H9 (cell line): Measurements from ENCODE around the gene TOR1AIP1. TPM values are rescaled to one million over a fixed set of nuclear protein-coding genes. Genes with fewer than 3 reads are reported as not detected.

Experiments used
- DNase-seq: peaks from one replicate; pipeline ENCODE4 v3.0.0-alpha.2; 2017
- H2AFZ ChIP-seq: one replicate; pipeline ENCODE4 v1.6.1; 2013; ENCODE audit warnings: mild to moderate bottlenecking, low read length, control low read depth, moderate library complexity
- H2AK5ac ChIP-seq: 2 replicates; pipeline ENCODE4 v1.6.1; 2013; ENCODE audit warnings: low read length, control low read depth, mixed read lengths; ENCODE audit not compliant: insufficient read length
- H2BK120ac ChIP-seq: one replicate; pipeline ENCODE4 v1.6.1; 2013; ENCODE audit warnings: low read depth, mild to moderate bottlenecking, low read length, control low read depth, inconsistent platforms; ENCODE audit not compliant: poor library complexity, severe bottlenecking
- H2BK12ac ChIP-seq: 2 replicates; pipeline ENCODE4 v1.6.1; 2013; ENCODE audit warnings: low read length, control low read depth, mixed read lengths, low read depth; ENCODE audit not compliant: insufficient read length
- H2BK15ac ChIP-seq: 2 replicates; pipeline ENCODE4 v1.6.1; 2013; ENCODE audit warnings: low read depth, low read length, control low read depth
- H2BK20ac ChIP-seq: one replicate; pipeline ENCODE4 v1.6.1; 2013; ENCODE audit warnings: low read depth, mild to moderate bottlenecking, low read length, control low read depth, inconsistent platforms; ENCODE audit not compliant: poor library complexity, severe bottlenecking
- H2BK5ac ChIP-seq: 2 replicates; pipeline ENCODE4 v1.6.1; 2013; ENCODE audit warnings: low read length, control low read depth, mixed read lengths; ENCODE audit not compliant: insufficient read length
- H3K14ac ChIP-seq: 2 replicates; pipeline ENCODE4 v1.6.1; 2013; ENCODE audit warnings: low read length, control low read depth; ENCODE audit not compliant: insufficient read depth
- H3K18ac ChIP-seq: 2 replicates; pipeline ENCODE4 v1.6.1; 2013; ENCODE audit warnings: low read depth, mild to moderate bottlenecking, mixed read lengths, low read length, control low read depth; ENCODE audit not compliant: insufficient read length
- H3K23ac ChIP-seq: 2 replicates; pipeline ENCODE4 v1.6.1; 2013; ENCODE audit warnings: low read length, control low read depth, mixed read lengths, low read depth; ENCODE audit not compliant: insufficient read length
- H3K23me2 ChIP-seq: 2 replicates; pipeline ENCODE4 v1.6.1; 2013; ENCODE audit warnings: low read depth, mild to moderate bottlenecking, mixed read lengths, low read length, control low read depth; ENCODE audit not compliant: insufficient read length, poor library complexity, severe bottlenecking
- H3K27ac ChIP-seq: 2 replicates; pipeline ENCODE4 v1.5.1; 2013; ENCODE audit warnings: low read length, control low read depth, mixed read lengths, low read depth; ENCODE audit not compliant: insufficient read length
- H3K27me3 ChIP-seq: 2 replicates; pipeline ENCODE4 v1.6.1; 2013; ENCODE audit warnings: low read length, control low read depth, inconsistent platforms; ENCODE audit not compliant: insufficient read depth
- H3K4ac ChIP-seq: 2 replicates; pipeline ENCODE4 v1.6.1; 2013; ENCODE audit warnings: low read depth, mild to moderate bottlenecking, control low read depth, inconsistent platforms, low read length, moderate library complexity
- H3K4me1 ChIP-seq: 2 replicates; pipeline ENCODE4 v1.6.1; 2013; ENCODE audit warnings: low read length, control low read depth, inconsistent platforms; ENCODE audit not compliant: insufficient read depth
- H3K4me2 ChIP-seq: 2 replicates; pipeline ENCODE4 v1.6.1; 2013; ENCODE audit warnings: low read length, control low read depth, mixed read lengths; ENCODE audit not compliant: insufficient read length, insufficient read depth
- H3K56ac ChIP-seq: 2 replicates; pipeline ENCODE4 v1.6.1; 2013; ENCODE audit warnings: low read depth, mild to moderate bottlenecking, mixed read lengths, low read length, control low read depth; ENCODE audit not compliant: insufficient read length
- H3K79me1 ChIP-seq: 2 replicates; pipeline ENCODE4 v1.6.1; 2013; ENCODE audit warnings: low read depth, mild to moderate bottlenecking, moderate library complexity, low read length, control low read depth, inconsistent platforms; ENCODE audit not compliant: insufficient read depth, poor library complexity, severe bottlenecking
- H3K79me2 ChIP-seq: 2 replicates; pipeline ENCODE4 v1.6.1; 2013; ENCODE audit warnings: low read length, control low read depth, inconsistent platforms; ENCODE audit not compliant: insufficient read depth
- H3K9ac ChIP-seq: 2 replicates; pipeline ENCODE4 v1.6.1; 2013; ENCODE audit warnings: low read length, control low read depth, mixed read lengths; ENCODE audit not compliant: insufficient read length; ENCODE audit errors: extremely low read depth
- H3K9me3 ChIP-seq: one replicate; pipeline ENCODE4 v1.6.1; 2013; ENCODE audit warnings: low read depth, low read length, inconsistent platforms; ENCODE audit not compliant: control insufficient read depth
- H3T11ph ChIP-seq: one replicate; pipeline ENCODE4 v1.6.1; 2013; ENCODE audit warnings: mild to moderate bottlenecking, low read length, control low read depth, inconsistent platforms
- H4K20me1 ChIP-seq: one replicate; pipeline ENCODE4 v1.6.1; 2013; ENCODE audit not compliant: control insufficient read depth, insufficient read length, insufficient read depth
- H4K5ac ChIP-seq: 2 replicates; pipeline ENCODE4 v1.6.1; 2013; ENCODE audit warnings: low read depth, mild to moderate bottlenecking, mixed read lengths, low read length, control low read depth; ENCODE audit not compliant: insufficient read length
- H4K8ac ChIP-seq: replicated peaks from 2 replicates; pipeline ENCODE4 v1.6.1; 2013; ENCODE audit warnings: low read length, control low read depth, mixed read lengths, low read depth; ENCODE audit not compliant: insufficient read length
- H4K91ac ChIP-seq: 2 replicates; pipeline ENCODE4 v1.6.1; 2013; ENCODE audit warnings: low read depth, mild to moderate bottlenecking, moderate library complexity, mixed read lengths, low read length, control low read depth; ENCODE audit not compliant: insufficient read length
- H3K27ac Mint-ChIP-seq, 3 experiments: 2 replicates in 2 of 3; 3 replicates in 1 of 3; pipeline ENCODE4 v1.8.0; 2020 to 2021; ENCODE audit warnings: mixed read lengths in 3 of 3, mild to moderate bottlenecking in 1 of 3, moderate library complexity in 1 of 3
- H3K27me3 Mint-ChIP-seq: 2 replicates; pipeline ENCODE4 v1.8.0; 2021; ENCODE audit warnings: low read depth, mild to moderate bottlenecking, moderate library complexity, mixed read lengths
- H3K36me3 Mint-ChIP-seq, 3 experiments: 2 replicates in 2 of 3; 3 replicates in 1 of 3; pipeline ENCODE4 v1.8.0; 2020 to 2021; ENCODE audit warnings: low read depth in 3 of 3, mixed read lengths in 3 of 3; ENCODE audit not compliant: insufficient read depth in 1 of 3
- H3K4me1 Mint-ChIP-seq, 2 experiments: 2 replicates each; pipeline ENCODE4 v1.8.0; 2020; ENCODE audit warnings: mixed read lengths in 2 of 2
- H3K4me3 Mint-ChIP-seq, 2 experiments: 2 replicates in 1 of 2; 3 replicates in 1 of 2; pipeline ENCODE4 v1.8.0; 2020 to 2021; ENCODE audit warnings: mild to moderate bottlenecking in 2 of 2, mixed read lengths in 2 of 2, moderate library complexity in 1 of 2
- H3K9me3 Mint-ChIP-seq, 2 experiments: 2 replicates in 1 of 2; 3 replicates in 1 of 2; pipeline ENCODE4 v1.8.0; 2020; ENCODE audit warnings: mild to moderate bottlenecking in 2 of 2, mixed read lengths in 2 of 2, moderate library complexity in 1 of 2
- CTCF ChIP-seq: fragments of 200-600 bp; sonication (generic); conservative IDR thresholded peaks from 3 replicates; pipeline ENCODE4 v1.8.0; 2021; ENCODE audit warnings: antibody characterized with exemption, mild to moderate bottlenecking
- WGBS: extraction: QIAGEN DNeasy Blood & Tissue Kit; methylation state at CpG from one replicate; pipeline ENCODE4 v1.1.7; 2013; ENCODE audit warnings: missing lambda C conversion rate, low lambda C conversion rate, mixed read lengths; ENCODE audit not compliant: insufficient read length; ENCODE audit errors: extremely low coverage; 5-methylcytosine and 5-hydroxymethylcytosine counted together
- total RNA-seq: library from RNA; stranded (reverse); gene quantifications from 2 replicates; pipeline ENCODE4 v1.2.1, GENCODE V29; 2021

Gene TOR1AIP1
- total RNA-seq, 1 experiment from 2014 or later, result 25.5 TPM

DNA sequence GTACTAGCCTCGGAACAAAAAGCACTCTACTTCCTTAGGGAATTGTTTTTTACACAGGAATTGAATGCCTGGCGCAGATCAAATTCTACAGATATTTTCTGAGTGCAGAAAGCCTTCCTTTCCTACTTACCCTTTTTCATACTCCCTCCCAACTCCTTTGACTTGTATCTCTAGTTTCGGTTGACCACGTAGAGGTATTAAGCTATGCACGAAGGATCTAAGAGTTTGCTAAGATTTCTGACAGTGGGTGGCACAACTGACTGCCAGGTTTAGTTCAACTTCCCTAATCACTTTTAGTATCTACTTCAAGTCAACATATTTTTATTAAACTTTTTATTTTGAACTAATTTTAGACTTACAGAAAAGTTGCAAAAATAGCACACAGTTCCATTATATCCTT, 9.5 kb upstream of the TOR1AIP1 start:
- H3T11ph ChIP-seq, result no peak overlapping the region
- H3K27ac Mint-ChIP-seq, result no peak overlapping the region
- H4K20me1 ChIP-seq, result no peaks in the 10 kb centered on the region
- H3K4ac ChIP-seq, result no peak overlapping the region
- no peak overlapping the region for H3K56ac ChIP-seq
- no peak overlapping the region for H2BK20ac ChIP-seq
- H3K9me3 ChIP-seq, result no peaks in the 10 kb centered on the region
- H4K91ac ChIP-seq, result no peak overlapping the region
- no peak overlapping the region for H3K27ac ChIP-seq
- H4K8ac ChIP-seq, result no peak overlapping the region
- no peaks in the 10 kb centered on the region for H3K27me3 Mint-ChIP-seq
- TF ChIP-seq CTCF, result no peak
- H3K4me2 ChIP-seq, result no peak overlapping the region
- WGBS, result no CpG with 5 or more reads among the region's 5 CpGs
- no peak overlapping the region for H2BK120ac ChIP-seq
- DNase-seq, result no peak
- no peak overlapping the region for H2BK5ac ChIP-seq
- H2BK15ac ChIP-seq, result no peak overlapping the region
- H3K4me1 ChIP-seq, result no peaks in the 10 kb centered on the region
- no peak overlapping the region for H4K5ac ChIP-seq
- H3K9ac ChIP-seq, result no peak overlapping the region
- peaks cover 7% of the 10 kb centered on the region for H3K23me2 ChIP-seq
- H3K4me3 Mint-ChIP-seq, result no peak overlapping the region
- H3K79me2 ChIP-seq, result peaks cover 12% of the 10 kb centered on the region; the same call in 1 of the 2 replicates
- no peak overlapping the region for H3K18ac ChIP-seq
- no peak overlapping the region for H2BK12ac ChIP-seq
- H3K4me1 Mint-ChIP-seq, result peaks cover 10 to 11% of the 10 kb centered on the region in 2 experiments
- H3K23ac ChIP-seq, result no peak overlapping the region
- no peak overlapping the region for H2AFZ ChIP-seq
- no peaks in the 10 kb centered on the region for H3K9me3 Mint-ChIP-seq
- no peak overlapping the region for H3K14ac ChIP-seq
- H2AK5ac ChIP-seq, result no peak overlapping the region
- peaks cover 10 to 44% (median 39%) of the 10 kb centered on the region in 3 experiments; a peak in 6 of 7 replicates for H3K36me3 Mint-ChIP-seq
- no peaks in the 10 kb centered on the region for H3K27me3 ChIP-seq
- peaks cover 4% of the 10 kb centered on the region for H3K79me1 ChIP-seq
